MM.1S (cell line): ENCODE results near the gene GLCE.

Experiments
- DNase-seq: peaks from one replicate; pipeline ENCODE4 v3.0.0-alpha.2; 2015
- H2AFZ ChIP-seq: fragments of 300-600 bp; sonication (generic); 2 replicates; pipeline ENCODE4 v1.6.0; 2016; ENCODE audit warnings: antibody characterized with exemption, low read length
- H3F3A ChIP-seq: fragments of 300-600 bp; sonication (generic); 2 replicates; pipeline ENCODE4 v1.6.1; 2016; ENCODE audit warnings: mild to moderate bottlenecking, antibody characterized with exemption, low read length, moderate library complexity, mixed read lengths; ENCODE audit not compliant: insufficient read depth
- H3K27ac ChIP-seq: fragments of 300-600 bp; sonication (generic); 2 replicates; pipeline ENCODE4 v1.5.1; 2016; ENCODE audit warnings: mild to moderate bottlenecking, low read length
- H3K27me3 ChIP-seq: fragments of 300-600 bp; sonication (generic); replicated peaks from 2 replicates; pipeline ENCODE4 v1.6.0; 2016; ENCODE audit warnings: low read length; ENCODE audit not compliant: insufficient read depth
- H3K36me3 ChIP-seq: fragments of 300-600 bp; sonication (generic); replicated peaks from 2 replicates; pipeline ENCODE4 v1.6.1; 2016; ENCODE audit warnings: mild to moderate bottlenecking, low read length, mixed read lengths; ENCODE audit not compliant: insufficient read depth
- H3K4me1 ChIP-seq: fragments of 300-600 bp; sonication (generic); 2 replicates; pipeline ENCODE4 v1.6.1; 2016; ENCODE audit warnings: low read length, mixed read lengths
- H3K4me2 ChIP-seq: fragments of 300-600 bp; sonication (generic); 2 replicates; pipeline ENCODE4 v1.6.0; 2016; ENCODE audit warnings: low read depth, low read length
- H3K4me3 ChIP-seq: fragments of 300-600 bp; sonication (generic); 2 replicates; pipeline ENCODE4 v1.5.1; 2016; ENCODE audit warnings: low read length, mixed read lengths
- H3K79me2 ChIP-seq: fragments of 300-600 bp; sonication (generic); 2 replicates; pipeline ENCODE4 v1.6.1; 2016; ENCODE audit warnings: mixed run types, low read length, mixed read lengths
- H3K9ac ChIP-seq: fragments of 300-600 bp; sonication (generic); 2 replicates; pipeline ENCODE4 v1.6.1; 2016; ENCODE audit warnings: low read length, mixed read lengths
- H3K9me2 ChIP-seq: fragments of 300-600 bp; sonication (generic); replicated peaks from 2 replicates; pipeline ENCODE4 v1.6.1; 2016; ENCODE audit warnings: mild to moderate bottlenecking, low read length, mixed read lengths; ENCODE audit not compliant: insufficient read depth
- H3K9me3 ChIP-seq: fragments of 300-600 bp; sonication (generic); replicated peaks from 2 replicates; pipeline ENCODE4 v1.6.1; 2016; ENCODE audit warnings: mild to moderate bottlenecking, low read length, mixed read lengths; ENCODE audit not compliant: insufficient read depth
- H4K20me1 ChIP-seq: fragments of 300-600 bp; sonication (generic); 2 replicates; pipeline ENCODE4 v1.6.1; 2016; ENCODE audit warnings: mild to moderate bottlenecking, low read length, moderate library complexity, mixed read lengths; ENCODE audit not compliant: insufficient read depth
- EZH2 ChIP-seq: fragments of 300-600 bp; sonication (generic); optimal IDR thresholded peaks from 2 replicates; pipeline ENCODE3; 2017; ENCODE audit warnings: low read depth, mild to moderate bottlenecking, antibody characterized with exemption, low read length, mixed read lengths
- EZH2phosphoT487 ChIP-seq: fragments of 300-600 bp; sonication (generic); IDR thresholded peaks from 2 replicates; pipeline ENCODE4 v1.6.1; 2018; ENCODE audit warnings: antibody characterized with exemption, low read length
- TF ChIP-seq, protein P1 (sequence below): fragments of 300-600 bp; sonication (generic); IDR thresholded peaks from 2 replicates; pipeline ENCODE4 v1.5.1; 2016; ENCODE audit warnings: antibody characterized with exemption, low read length, mixed read lengths

GLCE gene

GRCh38 chr15:69194854-69195253 lies 34.4 kb downstream of the GLCE start:
- no peak overlapping the region for H3K4me3 ChIP-seq
- no peak overlapping the region for H2AFZ ChIP-seq
- no peak overlapping the region for H3K9ac ChIP-seq
- no peaks in the 10 kb centered on the region for H3K9me2 ChIP-seq
- H4K20me1 ChIP-seq = no peaks in the 10 kb centered on the region
- no peaks in the 10 kb centered on the region for H3K79me2 ChIP-seq
- no peaks in the 10 kb centered on the region for H3K9me3 ChIP-seq
- no peak overlapping the region for H3K4me2 ChIP-seq
- no peaks in the 10 kb centered on the region for H3F3A ChIP-seq
- TF ChIP-seq EZH2phosphoT487 (no peak), EZH2 (no peak)
- TF ChIP-seq, protein P1, sequence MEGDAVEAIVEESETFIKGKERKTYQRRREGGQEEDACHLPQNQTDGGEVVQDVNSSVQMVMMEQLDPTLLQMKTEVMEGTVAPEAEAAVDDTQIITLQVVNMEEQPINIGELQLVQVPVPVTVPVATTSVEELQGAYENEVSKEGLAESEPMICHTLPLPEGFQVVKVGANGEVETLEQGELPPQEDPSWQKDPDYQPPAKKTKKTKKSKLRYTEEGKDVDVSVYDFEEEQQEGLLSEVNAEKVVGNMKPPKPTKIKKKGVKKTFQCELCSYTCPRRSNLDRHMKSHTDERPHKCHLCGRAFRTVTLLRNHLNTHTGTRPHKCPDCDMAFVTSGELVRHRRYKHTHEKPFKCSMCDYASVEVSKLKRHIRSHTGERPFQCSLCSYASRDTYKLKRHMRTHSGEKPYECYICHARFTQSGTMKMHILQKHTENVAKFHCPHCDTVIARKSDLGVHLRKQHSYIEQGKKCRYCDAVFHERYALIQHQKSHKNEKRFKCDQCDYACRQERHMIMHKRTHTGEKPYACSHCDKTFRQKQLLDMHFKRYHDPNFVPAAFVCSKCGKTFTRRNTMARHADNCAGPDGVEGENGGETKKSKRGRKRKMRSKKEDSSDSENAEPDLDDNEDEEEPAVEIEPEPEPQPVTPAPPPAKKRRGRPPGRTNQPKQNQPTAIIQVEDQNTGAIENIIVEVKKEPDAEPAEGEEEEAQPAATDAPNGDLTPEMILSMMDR = no peak
- H3K4me1 ChIP-seq = no peaks in the 10 kb centered on the region
- DNase-seq = no peak
- no peaks in the 10 kb centered on the region for H3K27me3 ChIP-seq
- H3K27ac ChIP-seq = no peak overlapping the region
- no peaks in the 10 kb centered on the region for H3K36me3 ChIP-seq

DNA sequence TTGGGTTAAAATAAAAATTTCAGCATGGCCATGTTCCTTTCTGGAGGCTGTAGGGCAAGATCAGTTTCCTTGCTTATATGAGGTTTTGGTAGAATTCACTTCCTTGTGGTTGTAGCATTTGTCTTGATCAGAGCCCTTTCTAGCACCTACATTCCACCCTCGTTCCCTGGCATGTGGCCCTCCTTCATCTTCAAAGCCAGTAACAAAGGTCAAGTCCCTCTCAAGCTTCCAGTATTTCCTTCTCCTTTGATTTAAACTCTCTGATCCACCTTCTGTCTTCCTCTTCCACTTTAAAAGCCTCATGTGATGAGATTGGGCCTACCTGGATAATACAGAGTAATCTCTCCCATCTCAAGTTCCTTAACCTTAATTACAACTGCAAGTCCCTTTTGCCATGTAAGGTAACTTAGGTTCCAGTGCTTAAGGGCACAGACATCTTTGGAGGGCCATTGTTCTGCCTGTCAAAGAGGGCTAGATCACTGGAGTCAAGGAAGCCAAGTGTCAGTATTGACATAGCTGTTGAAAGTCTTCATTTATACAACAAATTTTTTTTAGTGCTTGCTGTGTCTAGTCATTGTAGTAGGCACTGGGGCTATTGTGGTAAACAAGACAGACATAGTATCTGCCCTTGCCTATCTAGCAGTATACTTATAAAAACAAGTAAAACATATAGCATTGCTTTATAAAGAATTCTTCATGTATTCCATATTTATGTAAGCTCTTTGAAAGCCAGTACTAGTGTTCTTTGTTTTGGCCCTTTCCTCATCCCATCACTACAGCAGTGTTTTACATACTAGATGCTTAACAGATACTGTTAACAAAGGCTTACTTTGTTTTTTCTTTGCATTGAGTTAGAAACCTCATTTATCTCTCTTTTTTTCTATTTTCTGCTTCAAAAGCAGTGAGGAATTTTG lies 40.7 kb downstream of the GLCE start:
- H3K9me2 ChIP-seq = no peaks in the 10 kb centered on the region
- no peak for DNase-seq
- no peak overlapping the region for H3K4me3 ChIP-seq
- no peaks in the 10 kb centered on the region for H4K20me1 ChIP-seq
- H3K36me3 ChIP-seq = no peaks in the 10 kb centered on the region
- H3K27me3 ChIP-seq = no peaks in the 10 kb centered on the region
- TF ChIP-seq, protein P1 = no peak
- TF ChIP-seq EZH2phosphoT487 (no peak), EZH2 (no peak)
- H3K27ac ChIP-seq = no peak overlapping the region
- no peak overlapping the region for H3K9ac ChIP-seq
- peaks cover 5% of the 10 kb centered on the region; the same call in 1 of the 2 replicates for H3K4me1 ChIP-seq
- no peaks in the 10 kb centered on the region for H3K9me3 ChIP-seq
- no peak overlapping the region for H3K4me2 ChIP-seq
- no peaks in the 10 kb centered on the region for H3F3A ChIP-seq
- H2AFZ ChIP-seq = no peak overlapping the region
- H3K79me2 ChIP-seq = no peaks in the 10 kb centered on the region

DNA sequence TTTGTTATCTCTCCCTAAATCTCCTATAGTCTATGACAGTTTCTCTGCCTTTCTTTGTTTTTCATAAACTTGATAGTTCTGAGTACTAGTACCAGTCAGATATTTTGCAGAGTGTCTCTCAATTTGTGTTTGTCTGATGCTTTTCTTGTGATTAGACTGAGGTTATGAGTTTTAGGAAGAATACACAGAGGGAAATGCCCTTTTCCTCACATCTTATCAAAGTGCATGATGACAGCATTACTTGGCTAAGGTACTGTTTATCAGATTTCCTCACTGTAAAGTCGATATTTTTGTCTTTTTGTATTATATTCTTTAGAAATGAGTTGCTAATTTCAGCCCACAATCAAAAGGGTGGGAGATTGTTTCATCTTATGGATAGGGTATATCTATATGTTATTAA lies 45.6 kb downstream of the GLCE start:
- Histone ChIP-seq H2AFZ (no peak overlapping the region), H3K9me2 (no peaks in the 10 kb centered on the region), H3K4me2 (no peak overlapping the region), H3K4me3 (no peak overlapping the region), H3K9ac (no peak overlapping the region), H3K4me1 (peaks cover 5% of the 10 kb centered on the region; the same call in 1 of the 2 replicates), H3K27me3 (no peaks in the 10 kb centered on the region), H3F3A (no peaks in the 10 kb centered on the region), H3K9me3 (no peaks in the 10 kb centered on the region), H3K36me3 (no peaks in the 10 kb centered on the region), H3K79me2 (no peaks in the 10 kb centered on the region), H4K20me1 (no peaks in the 10 kb centered on the region), H3K27ac (no peak overlapping the region)
- TF ChIP-seq EZH2 (no peak), EZH2phosphoT487 (no peak)
- TF ChIP-seq, protein P1 = no peak
- DNase-seq = no peak
